ENCODE measurements around the gene GNPDA1. TPM values are rescaled to one million over a fixed set of nuclear protein-coding genes. Genes with fewer than 3 reads are reported as not detected.

The GNPDA1 gene
- total RNA-seq, 4 donors from 2014 or later: 13.2 to 106 (median 56.1) TPM

DNA sequence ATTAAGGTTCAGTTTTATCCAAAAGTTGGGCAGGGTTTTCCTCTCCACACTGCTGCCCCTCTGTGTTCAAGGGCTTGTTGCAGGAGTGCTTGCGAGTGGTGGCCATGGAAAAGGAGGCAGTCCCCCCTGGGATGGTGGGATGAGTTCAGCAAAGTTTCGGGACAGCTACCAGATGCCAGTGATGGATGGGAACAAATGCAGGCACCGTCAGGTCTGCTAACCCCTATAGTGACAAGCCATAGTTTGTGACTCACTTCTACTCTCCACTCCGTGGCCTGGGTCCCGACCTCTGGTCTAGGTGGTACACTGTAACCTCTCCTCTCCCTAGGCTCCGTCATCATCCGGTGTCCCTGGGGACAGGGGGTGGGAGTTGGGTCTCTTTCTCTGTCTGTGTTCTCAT is 47.8 kb downstream of the GNPDA1 start:
- intact Hi-C loops (cut with DNase I; ENCODE audit: low total_unique reads): no loop called here
- no peaks in the 10 kb centered on the region for H3K27me3 ChIP-seq
- no peak for DNase-seq
- H3K4me1 ChIP-seq: no peaks in the 10 kb centered on the region
- H3K9me3 ChIP-seq: no peaks in the 10 kb centered on the region
- H3K36me3 ChIP-seq: no peaks in the 10 kb centered on the region
- TF ChIP-seq, protein P1, sequence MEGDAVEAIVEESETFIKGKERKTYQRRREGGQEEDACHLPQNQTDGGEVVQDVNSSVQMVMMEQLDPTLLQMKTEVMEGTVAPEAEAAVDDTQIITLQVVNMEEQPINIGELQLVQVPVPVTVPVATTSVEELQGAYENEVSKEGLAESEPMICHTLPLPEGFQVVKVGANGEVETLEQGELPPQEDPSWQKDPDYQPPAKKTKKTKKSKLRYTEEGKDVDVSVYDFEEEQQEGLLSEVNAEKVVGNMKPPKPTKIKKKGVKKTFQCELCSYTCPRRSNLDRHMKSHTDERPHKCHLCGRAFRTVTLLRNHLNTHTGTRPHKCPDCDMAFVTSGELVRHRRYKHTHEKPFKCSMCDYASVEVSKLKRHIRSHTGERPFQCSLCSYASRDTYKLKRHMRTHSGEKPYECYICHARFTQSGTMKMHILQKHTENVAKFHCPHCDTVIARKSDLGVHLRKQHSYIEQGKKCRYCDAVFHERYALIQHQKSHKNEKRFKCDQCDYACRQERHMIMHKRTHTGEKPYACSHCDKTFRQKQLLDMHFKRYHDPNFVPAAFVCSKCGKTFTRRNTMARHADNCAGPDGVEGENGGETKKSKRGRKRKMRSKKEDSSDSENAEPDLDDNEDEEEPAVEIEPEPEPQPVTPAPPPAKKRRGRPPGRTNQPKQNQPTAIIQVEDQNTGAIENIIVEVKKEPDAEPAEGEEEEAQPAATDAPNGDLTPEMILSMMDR (IDR thresholded peaks at IDR 0.05): no peak
- no peak overlapping the region for H3K27ac ChIP-seq
- H3K4me3 ChIP-seq: no peak overlapping the region

DNA sequence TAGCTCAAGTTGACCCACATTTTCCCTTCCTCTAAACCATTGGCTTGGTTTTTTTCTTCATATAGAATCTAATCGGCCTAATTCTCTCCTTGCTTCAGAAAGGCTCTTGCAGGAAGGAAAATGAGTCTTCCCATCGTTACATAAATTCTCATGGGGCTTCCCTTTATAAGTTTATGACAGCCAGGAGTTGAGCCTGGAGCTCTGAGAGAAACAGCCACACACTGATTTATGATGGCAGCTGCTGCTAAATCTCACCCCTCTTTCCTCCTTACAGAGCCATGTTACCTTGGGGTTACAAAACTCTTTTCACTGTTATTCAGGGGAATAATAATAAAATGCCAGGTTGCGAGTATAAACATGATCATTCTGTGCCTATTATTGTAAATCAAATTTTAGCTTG is 49.1 kb downstream of the GNPDA1 start:
- intact Hi-C loops (cut with DNase I; ENCODE audit: low total_unique reads): no loop called here
- no peaks in the 10 kb centered on the region for H3K27me3 ChIP-seq
- H3K4me1 ChIP-seq: no peaks in the 10 kb centered on the region
- H3K27ac ChIP-seq: no peak overlapping the region
- DNase-seq: no peak
- TF ChIP-seq, protein P1 (IDR thresholded peaks at IDR 0.05): no peak
- no peak for TF ChIP-seq POLR2A (IDR thresholded peaks at IDR 0.05)
- no peak overlapping the region for H3K4me3 ChIP-seq
- no peaks in the 10 kb centered on the region for H3K36me3 ChIP-seq
- no peaks in the 10 kb centered on the region for H3K9me3 ChIP-seq

DNA sequence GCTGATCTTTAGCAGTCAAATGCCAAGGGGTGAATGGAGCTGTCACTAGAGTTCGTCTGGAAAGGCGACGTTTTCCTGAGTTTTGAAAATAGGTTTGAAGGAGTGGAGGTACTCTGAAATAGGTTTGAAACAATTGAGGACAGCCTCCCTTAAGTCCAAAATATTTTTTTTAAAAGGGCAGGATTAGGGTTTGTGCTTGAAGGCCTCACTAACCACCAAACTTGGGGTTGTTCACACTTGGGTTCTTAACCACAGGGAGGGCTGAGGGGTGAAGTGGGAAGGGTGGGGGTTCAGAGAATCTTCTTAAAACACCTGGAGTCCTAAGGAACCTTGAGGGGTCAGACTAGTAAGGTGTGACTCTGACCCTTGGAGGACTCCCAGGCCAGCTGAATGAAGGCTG is 51.4 kb downstream of the GNPDA1 start:
- Histone ChIP-seq H3K4me3 (no peak overlapping the region), H3K27ac (peak overlapping the region in 1 of 2 donors; percentile 49), H3K36me3 (no peaks in the 10 kb centered on the region), H3K27me3 (no peaks in the 10 kb centered on the region), H3K9me3 (no peaks in the 10 kb centered on the region), H3K4me1 (no peaks in the 10 kb centered on the region)
- no peak for DNase-seq
- intact Hi-C loops (cut with DNase I; ENCODE audit: low total_unique reads): no loop called here
- TF ChIP-seq, protein P1 (IDR thresholded peaks at IDR 0.05): no peak
- no peak for TF ChIP-seq POLR2A (IDR thresholded peaks at IDR 0.05)

DNA sequence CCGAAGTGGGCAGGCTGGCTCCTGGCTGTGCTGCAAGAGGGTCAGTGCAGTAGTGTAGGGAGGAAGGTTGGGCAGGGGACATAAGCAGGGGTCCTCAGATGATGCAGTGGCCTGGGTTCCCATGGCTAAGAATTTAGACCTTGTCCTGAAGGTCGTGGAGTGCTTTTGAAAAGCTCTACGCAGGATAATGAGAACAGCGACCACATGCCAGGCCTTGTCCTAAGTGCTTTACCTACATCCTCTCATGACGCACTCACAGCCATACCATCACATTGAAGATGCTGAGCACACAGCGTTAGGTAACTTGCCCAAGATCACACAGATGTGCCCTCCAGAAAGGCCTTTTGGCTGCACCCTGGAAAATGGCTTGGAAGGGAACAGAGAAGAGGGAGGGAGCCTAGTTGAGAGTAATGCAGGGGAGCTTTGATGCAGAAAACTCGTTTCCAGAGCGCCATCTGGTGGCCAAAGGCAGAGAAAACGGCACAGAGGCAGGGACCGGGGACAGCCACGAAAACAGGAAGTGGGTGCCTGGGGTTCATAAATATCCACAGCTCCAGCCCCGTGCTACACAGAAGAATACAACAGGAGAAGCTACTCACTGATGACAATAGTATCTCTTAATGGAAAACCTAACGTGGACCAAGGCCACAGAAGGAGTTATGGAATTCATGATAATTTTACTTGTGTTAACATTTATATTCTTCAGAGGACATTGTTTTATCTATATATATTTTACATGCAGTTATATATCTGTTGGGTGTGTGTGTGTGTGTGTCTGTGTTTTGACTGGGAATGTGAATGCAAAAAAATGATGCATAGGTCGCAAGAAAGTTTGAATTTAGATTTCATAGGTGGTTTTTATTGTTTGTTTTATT is 52.1 kb downstream of the GNPDA1 start:
- no peaks in the 10 kb centered on the region for H3K27me3 ChIP-seq
- TF ChIP-seq, protein P1 (IDR thresholded peaks at IDR 0.05): peak; percentile 82 to 87 (median 85)
- no peak for TF ChIP-seq POLR2A (IDR thresholded peaks at IDR 0.05)
- DNase-seq: peak; percentile 86
- H3K9me3 ChIP-seq: no peaks in the 10 kb centered on the region
- H3K4me1 ChIP-seq: no peaks in the 10 kb centered on the region
- no peaks in the 10 kb centered on the region for H3K36me3 ChIP-seq
- H3K4me3 ChIP-seq: no peak overlapping the region
- intact Hi-C loops (cut with DNase I; ENCODE audit: low total_unique reads): no loop called here
- peak overlapping the region in 1 of 2 donors; percentile 49 for H3K27ac ChIP-seq

DNA sequence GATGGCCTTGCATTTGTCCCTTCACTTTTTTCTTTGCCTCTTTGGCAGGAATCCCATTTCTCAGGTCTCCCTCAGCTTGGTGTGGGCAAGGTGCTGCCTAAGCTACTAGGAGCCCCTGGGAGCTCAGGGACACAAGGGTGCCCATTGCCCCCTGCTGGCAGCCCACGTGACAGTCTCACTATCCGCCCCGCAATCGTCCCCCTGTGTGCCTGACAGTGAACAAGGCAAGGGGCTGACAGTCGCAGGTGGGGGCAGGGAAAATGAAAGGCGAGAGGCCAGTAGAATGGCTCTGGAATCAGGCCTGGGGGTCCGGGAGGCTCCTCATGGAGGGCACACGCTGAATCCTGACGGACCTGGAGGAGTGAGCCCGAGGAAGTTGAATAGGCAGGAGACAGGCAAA is 52.8 kb downstream of the GNPDA1 start:
- intact Hi-C loops (cut with DNase I; ENCODE audit: low total_unique reads): no loop called here
- Histone ChIP-seq H3K4me1 (no peaks in the 10 kb centered on the region), H3K27ac (no peak overlapping the region), H3K36me3 (no peaks in the 10 kb centered on the region), H3K4me3 (no peak overlapping the region), H3K27me3 (no peaks in the 10 kb centered on the region), H3K9me3 (no peaks in the 10 kb centered on the region)
- TF ChIP-seq POLR2A (IDR thresholded peaks at IDR 0.05): no peak
- TF ChIP-seq, protein P1 (IDR thresholded peaks at IDR 0.05): no peak
- no peak for DNase-seq
